ENCODE data around the gene PTPN14.
A peak's percentile ranks its signal among the peaks of the same experiment; 100 is the strongest.

PTPN14 gene

DNA sequence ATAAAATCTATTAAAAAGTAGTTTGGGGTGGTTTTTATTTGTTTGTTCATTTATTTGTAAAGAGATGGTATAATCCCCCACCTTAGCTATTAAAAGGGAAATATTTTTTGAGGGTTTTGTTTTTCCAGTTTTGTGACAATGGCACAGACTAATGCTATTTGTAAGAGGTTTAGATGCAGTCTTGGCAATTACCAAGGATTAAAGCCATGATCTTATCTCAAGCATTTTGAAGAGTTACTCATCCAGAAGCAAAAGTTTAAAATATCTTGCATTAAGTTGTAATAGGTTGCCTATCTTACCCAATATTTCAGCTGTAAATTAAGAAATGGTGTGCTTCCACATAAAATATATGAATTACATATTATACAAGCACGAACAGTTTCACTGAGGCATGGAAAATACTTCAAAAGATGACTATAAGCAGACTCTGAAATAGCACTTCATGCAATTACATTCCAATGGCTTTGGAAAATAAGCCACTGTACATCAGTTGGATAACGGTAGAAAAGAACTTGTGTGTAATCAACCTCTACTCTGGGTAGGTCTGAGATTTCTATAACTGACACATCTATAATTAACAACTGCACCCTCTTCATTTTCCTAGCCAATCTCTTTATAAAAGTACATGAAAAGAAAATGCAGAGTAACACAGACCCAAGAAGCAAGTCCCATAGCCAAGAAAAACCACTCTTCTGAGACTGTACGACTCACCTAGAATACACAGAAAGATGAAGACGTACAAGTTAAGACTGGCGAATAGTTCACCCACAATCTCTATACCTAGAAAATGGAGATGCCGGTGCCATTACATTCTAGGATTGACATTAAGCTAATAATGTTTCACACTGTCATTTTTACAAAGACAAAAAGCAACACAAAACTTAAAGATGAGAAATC lies 95.2 kb downstream of the PTPN14 start:
- DNase-seq (ENCODE audit: low read depth in 4 of 4, low spot score in 1 of 4), result no peak

DNA sequence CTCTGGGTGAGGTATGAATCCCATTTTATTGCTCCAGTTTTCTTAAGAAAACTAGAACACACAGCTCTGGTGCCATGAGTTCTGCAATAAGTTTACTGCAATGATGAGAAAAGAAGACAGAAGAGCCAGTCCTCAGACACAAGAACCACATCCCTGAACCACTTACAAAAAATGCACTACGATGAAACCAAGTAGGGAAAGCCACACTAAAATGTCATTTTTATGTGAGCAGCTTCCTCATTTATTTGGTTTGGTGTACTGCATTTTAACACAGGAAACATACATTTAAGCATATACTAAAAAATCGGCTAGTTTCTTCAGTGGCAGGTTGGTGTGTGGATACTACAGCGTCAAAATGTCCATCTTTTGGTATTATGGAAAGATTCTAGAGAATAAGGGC lies 95.9 kb downstream of the PTPN14 start:
- no peak for DNase-seq (ENCODE audit: low read depth in 4 of 4, low spot score in 1 of 4)

DNA sequence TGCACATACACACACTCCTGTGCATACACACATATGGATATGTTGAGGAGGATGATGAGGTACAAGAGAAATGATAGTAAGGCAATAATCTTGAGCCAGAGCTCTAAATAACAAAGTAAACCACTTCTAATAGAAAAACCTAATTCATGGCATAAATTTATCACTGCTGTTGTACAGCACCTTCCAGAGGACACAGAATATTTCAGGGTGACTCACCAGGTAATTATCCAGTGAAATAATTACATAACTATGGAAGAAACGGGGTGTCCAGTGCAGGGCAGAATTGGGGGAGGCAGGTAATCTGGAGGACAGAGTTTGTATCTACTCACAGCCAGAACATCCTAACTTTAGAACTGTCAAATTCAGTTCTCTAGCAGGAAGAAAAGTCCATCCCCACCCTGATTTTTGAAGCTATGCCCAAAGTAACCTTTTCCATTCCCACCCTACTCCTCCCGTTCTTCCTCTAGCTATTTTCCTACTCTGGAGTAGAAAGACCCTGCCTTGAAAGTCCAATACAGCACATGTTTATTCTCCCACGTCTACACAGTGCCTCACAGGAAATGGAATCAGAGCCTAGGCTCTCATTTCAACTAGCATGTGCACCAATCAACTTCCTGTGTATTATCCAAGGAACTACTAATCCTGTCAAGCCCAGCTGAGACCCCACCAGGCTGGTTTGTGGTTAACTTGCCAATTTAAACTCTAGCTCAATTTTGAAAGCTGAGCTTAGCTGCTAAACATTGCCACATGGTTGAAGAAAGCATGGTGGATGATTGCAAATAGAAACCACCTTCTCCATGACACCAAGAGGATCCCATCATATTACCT lies 96.6 kb downstream of the PTPN14 start:
- no peak for DNase-seq (ENCODE audit: low read depth in 4 of 4, low spot score in 1 of 4)

DNA sequence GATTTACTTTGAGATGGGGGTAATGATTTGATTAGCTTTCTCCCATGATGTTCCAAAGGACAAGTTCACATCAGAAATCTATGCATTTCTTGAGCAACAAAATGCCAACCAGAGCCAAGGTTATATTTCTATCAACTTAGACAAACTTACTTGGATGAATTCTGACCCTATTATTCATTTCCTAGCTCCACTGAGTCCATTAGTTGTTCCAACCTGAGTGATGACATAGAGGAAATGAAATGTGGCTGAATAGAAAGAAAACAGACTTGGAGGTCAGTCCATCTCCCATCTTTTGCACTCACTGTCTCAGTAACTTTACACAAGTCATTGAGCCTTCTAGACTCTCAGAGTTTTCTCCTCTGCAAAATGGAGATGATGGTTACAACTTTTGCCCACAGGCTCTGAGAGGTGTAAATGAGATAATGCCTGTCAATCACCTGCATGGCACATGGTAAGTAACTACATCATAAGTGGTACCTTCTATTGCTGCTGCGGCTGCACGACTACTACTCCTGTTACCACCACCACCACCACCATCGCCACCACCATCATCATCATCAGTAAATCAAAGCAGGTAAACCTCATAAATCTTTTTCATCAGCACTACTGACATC lies 98.2 kb downstream of the PTPN14 start:
- no peak for DNase-seq (ENCODE audit: low read depth in 4 of 4, low spot score in 1 of 4)

DNA sequence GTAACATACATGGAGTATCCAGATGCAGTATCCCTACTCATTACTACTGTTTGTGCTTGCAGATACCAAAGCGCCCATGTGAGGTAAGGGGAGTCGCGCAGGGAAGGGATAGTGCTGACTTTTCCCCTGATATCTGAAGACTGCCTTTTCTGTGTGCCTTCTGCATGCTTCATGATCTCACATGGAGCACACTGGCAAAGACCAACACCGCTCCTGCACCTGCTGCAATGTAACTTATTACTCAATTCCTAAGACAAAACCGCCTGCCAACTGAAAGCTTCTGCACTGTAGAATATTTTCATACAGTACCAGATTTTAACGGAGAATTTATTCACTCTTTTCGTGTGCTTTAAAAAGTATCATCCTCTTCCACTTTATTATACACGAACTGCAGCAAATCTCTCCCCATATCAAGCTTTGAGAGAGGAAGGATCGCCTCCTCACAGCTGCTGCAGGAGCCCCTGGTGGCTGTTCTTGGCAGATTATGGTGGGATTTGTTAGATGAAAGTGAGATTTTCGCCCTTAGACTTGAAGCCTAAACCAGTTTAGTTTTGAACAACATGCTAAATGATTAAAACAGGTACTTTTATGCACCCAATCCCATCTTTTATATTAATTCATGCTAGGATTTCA lies 99.1 kb downstream of the PTPN14 start:
- DNase-seq (ENCODE audit: low read depth in 4 of 4, low spot score in 1 of 4), result no peak

DNA sequence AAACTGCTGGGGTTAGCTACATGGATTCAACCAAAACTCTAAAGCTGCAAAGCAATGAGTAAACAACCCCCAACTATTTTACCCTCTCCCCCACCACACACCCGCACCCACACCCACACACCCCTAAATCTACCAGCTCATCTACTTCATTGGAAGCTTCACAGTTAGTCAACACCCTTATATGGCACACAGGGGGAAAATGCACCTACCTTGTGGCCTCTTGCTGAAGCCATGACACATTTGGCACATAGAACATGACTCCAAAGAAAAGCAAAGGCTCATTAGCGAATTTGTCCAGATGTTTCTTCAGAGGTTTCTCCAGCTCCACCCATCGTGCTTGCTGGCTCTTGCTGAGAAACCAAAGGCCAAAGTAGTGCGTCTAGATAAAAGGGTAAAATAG lies 99.8 kb downstream of the PTPN14 start:
- no peak for DNase-seq (ENCODE audit: low read depth in 4 of 4, low spot score in 1 of 4)

DNA sequence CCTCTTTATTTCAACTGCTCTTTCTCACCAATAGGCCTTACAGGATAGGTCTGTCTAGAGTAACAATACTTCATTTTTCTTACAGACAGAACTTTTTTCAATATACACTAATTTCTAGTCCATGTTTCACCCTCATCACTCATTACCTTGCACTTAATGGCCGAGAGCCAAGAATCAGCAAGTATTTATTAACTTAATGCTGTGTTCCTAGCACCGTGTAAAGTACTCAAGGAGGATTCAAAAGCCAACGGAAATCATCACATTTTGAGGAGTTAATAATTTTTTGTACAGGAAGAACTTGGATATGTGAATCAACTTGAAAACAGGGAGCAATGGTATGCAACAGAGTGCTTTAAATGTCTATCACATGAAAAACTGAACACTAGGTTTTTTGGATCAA lies 102.0 kb downstream of the PTPN14 start:
- DNase-seq (ENCODE audit: low read depth in 4 of 4, low spot score in 1 of 4), result no peak

DNA sequence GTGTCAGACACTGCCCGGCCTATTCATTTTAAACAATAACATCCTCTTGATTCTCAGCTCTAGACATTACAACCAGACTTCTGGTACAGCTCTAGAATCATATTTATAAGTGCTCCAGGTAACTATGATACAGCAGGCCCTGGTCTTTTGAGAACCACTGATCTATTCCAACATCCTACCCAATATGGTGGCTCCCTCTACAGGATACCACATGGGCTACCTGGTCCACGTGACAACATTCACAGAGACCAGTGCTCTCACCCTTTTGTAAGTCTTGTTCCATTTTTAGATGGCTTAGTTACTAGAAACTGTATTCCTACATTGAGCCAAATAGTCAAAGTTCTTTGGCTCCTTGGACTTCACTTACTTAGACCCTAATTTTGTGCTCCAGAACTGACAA lies 102.9 kb downstream of the PTPN14 start:
- DNase-seq (ENCODE audit: low read depth in 4 of 4, low spot score in 1 of 4), result no peak

DNA sequence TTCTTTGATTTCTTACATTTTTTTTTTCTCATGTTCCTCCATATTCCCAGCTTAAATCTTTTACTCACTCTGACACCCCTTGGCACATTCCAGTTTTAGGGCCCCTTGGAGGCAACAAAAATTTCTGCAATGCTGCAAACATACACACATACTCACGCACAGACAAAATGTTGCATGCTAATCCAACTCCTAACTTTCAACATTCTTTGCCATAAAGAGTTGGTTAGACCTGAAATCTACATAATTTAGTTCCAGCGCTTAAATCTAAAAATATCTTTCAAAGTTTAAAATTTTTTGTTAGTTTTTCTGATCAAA lies 103.9 kb downstream of the PTPN14 start:
- DNase-seq (ENCODE audit: low read depth in 4 of 4, low spot score in 1 of 4), result no peak

DNA sequence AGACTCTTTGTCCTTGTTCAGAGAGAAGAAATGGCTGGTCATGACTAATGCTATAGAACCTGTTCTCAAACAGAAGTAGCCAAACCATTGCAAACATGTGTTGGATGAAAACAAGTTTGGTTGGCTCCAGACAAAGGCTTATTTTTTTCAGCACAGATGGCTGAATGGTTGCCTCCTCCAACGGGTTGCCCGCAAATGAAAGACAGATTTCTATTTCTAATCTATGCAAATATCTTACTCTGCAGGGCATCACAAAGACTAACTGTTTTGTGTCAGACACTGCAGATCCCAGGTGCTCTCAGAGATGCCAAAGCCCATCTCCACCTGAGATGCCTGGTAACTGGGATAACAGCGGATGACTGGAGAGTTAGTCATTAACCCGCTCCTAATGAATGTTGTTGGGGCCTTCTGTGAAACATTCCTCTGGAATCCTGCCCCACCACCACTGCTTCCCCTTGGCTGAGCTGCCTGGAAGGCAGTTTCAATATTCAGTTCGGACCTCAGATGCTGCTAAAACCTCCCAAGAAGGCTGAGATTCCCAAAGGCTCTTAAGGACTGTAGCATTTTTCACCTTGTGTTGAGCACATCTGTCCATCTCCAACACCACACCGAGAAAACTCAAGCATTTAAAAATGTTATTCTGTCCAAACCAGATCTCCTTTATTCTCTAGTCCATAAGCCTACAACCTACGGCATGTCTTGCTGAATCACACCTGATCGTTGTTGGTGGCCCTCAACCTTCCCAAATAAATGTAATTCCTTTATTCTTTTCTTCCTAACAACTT lies 104.4 kb downstream of the PTPN14 start:
- DNase-seq (ENCODE audit: low read depth in 4 of 4, low spot score in 1 of 4), result no peak

DNA sequence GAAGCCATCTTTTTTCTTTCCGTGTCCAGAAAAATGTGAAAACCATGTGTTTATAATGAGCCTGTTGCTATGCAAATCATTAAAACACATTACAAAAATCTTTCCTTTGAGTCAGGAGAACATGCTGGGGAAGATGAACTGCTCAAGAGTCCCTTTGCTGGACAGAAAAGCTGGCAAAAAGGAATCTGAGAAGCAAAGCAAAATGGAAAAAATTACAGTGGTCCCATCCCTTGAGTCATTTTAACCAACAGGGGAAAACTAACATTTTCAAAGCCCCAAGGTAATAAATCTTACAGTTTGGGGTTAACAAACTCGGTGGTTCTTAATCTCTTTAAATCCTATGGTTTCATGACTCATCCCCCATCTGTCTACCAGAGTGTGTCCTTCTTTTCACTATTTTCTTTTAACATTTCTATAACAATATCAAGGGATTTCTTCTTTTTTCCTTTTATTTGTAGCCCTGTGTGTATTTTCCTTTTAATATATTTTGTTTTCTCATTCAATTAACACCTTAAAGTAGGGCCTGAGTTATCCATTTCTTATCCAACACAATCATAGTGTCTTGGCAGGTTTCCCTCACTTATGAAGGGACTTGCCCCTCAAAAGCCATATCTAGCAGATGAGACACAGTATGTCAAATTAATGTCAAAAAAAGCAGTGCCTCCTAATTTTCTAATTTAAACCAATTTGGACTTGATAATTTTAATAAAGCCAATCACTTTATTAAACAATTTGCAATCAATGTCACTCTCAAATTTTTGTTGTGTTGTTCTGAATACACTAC lies 105.4 kb downstream of the PTPN14 start:
- no peak for DNase-seq (ENCODE audit: low read depth in 4 of 4, low spot score in 1 of 4)

DNA sequence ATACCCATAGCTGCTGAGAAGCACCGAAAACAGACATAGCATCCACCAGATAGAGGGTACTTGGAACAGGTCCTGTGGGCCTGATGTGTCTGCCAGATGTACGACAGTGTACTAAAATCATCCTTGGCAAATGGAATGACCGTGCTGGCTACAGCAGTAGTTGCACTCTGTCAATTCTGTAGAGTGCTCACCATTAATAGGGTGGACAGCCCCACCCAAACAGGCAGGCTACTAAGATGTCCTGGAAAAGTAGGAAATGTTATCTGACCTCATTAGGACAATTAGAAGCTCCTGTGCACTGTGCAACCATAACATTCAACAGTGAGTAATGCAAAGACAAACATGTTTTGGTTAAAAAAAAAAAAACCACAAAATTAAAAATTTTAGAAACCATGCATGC lies 106.2 kb downstream of the PTPN14 start:
- no peak for DNase-seq (ENCODE audit: low read depth in 4 of 4, low spot score in 1 of 4)

DNA sequence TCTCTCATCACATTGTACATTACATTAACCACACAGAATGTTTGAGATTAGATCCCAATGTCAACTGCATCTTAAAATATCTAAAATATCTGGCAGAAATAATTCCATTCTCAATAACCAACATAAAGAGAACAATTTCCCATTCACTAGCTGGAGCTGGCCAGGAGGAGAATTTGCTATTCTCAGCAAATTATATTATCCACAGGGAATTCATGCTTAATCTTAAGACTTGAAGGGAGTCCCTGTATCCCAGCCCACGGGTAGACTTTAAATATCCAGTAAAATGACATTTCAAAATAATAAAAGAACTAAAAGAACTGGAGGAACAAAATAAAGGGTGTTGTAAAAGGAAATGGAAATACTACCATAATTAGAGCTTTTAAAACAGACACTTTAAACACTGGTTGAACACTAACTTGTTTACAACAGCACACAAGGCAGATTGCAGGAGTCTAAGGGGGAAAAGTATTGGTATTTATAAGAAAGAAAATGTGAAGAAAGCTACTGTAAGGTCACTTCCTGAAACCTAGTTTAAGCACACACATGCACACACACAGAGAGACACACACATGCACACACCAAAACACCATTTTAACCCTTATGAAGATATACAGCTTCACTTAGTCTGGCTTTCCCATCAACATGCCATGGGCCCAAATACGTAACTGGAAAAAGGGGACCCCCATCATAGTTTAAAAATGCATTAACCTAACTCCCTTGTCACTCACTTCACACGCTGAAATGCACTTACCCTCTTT lies 107.0 kb downstream of the PTPN14 start:
- no peak for DNase-seq (ENCODE audit: low read depth in 4 of 4, low spot score in 1 of 4)

DNA sequence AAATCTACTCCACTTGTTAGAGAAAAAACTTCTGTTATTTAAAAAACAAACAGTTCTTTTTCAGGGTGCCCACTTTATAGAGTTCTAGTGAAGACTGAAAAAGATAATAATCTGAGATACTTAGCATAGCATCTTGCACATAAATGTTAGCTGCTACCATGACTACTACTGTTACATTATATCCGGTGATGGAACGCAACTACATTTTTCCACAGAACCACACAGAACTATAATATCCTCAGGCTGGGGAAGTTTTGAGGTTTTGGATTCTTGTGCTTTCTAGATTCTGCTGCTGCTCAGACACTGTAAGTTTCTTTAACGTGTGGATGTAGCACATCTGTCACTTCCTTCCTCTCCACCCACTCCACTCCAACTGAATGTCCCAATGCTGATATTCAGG lies 110.3 kb downstream of the PTPN14 start:
- no peak for DNase-seq (ENCODE audit: low read depth in 4 of 4, low spot score in 1 of 4)

DNA sequence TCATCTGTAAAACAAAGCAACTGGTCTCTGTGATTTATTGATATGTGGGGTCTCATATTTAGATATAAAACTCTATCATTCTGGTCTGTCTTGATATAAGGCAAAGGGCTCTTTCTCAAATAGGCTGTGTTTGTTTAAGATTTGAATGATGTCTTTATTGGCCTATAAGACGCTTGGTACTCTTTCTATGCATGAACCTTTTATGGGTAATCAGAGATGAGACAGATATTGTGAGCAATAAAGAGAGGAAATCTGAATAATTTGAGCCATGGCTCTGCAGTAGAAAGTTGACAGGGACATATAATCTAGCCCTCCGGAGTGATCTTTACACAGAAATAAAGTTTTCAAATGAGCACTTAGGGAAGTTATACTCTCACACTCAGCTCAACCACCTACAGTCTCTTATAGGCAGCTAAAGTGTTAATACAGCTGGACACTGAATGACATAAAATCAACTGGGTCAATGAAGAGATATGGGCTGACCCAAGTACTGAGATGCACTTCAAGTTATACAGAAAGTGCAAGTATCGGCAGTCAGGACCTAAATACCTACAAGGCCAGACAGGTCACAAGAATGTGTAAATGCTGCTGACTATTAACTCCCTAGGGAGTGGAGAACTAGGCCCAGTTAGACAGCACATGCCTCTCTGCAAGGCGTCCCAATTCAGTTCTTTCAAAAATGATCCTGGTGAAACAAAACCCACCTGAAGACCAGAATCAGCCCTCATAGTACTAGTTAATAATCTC lies 111.0 kb downstream of the PTPN14 start:
- no peak for DNase-seq (ENCODE audit: low read depth in 4 of 4, low spot score in 1 of 4)

DNA sequence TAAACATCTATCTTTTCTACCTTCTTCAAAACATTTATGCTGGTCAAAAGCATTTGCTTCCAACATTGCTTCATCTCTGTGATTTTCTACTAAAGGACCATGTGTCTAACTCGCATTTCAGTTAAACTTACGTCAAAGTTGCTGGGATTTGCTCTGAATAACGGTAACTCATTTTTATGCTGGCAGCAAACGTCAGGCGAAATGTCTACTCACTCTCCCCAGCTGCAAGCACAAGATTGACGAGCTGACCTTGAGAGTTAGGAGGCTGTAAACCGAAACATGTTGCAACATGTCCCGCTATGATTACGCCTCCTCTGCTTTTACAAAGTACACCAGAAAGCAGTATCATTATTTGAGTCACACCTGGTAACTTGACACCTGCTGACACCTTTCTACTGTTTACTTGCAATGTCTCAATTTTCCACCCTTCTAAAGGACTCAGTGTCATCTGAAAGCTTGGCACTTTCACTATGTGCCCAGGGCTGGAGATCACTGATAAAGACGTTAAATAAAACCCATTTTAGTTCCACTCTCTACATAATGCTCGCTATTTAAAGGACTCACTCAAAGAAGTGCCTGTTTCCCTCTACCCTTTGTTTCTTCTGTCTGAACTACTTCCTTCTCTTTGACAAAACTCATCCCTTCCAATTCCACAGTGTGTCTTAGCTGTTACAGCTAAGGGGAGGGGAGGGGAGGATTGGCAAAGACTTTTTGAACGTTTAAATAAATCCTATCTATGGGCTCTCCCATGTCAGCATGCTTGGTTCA lies 111.9 kb downstream of the PTPN14 start:
- DNase-seq (ENCODE audit: low read depth in 4 of 4, low spot score in 1 of 4), result peak in 1 of 4 experiments; percentile 32

DNA sequence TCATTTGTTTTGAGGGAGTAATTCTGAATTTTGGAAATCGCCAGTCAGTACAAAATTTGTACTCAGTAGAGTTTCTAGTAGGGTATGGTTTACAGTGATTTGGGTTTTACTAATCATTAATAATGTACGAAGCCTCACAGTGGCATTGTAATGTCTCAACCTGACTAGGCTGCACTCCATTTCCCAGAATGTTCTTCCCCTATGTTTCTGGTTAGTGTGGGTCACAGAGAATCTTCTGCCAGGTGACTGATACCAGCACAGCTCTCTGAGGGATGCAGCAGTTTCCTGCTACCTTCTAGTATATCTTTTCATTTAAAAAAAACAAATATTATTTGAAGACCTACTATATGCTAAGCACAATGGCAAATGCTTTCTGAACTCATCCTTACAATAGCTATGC lies 112.9 kb downstream of the PTPN14 start:
- no peak for DNase-seq (ENCODE audit: low read depth in 4 of 4, low spot score in 1 of 4)

DNA sequence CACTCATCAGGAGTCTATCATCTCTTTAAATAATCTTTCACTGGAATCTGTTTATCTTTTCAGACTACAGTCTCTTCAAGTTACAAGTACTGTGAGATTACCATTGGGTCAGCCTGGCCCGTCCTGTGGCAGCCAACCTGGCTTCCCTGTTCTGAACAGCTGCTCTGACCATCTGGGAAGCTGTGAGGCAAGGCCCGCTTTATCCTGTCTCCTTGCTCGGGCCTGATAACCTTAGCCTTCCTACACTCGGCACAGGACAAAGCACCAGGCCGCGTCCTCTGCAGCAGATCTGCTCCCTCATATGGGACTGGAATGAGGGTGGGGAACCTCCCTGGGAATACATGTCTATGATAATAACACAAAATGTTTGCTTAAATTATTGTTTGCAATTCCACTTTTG lies 113.3 kb downstream of the PTPN14 start:
- DNase-seq (ENCODE audit: low read depth in 4 of 4, low spot score in 1 of 4), result no peak

All from stimulated activated CD4-positive, alpha-beta T cell treated with anti-CD3 and anti-CD28 coated beads, Interleukin-1b, Interleukin-23, amount 100 ng/mL, for 24 hours (primary cell).